Stimulated activated CD4-positive, alpha-beta T cell treated with anti-CD3 and anti-CD28 coated beads, Interleukin-4, amount 100 ng/mL, for 4 hours (primary cell): ENCODE data around the gene KRTAP11-1.

Source experiments
- DNase-seq, 2 experiments: peaks; one replicate each; pipeline ENCODE4 v3.0.0-alpha.2; 2020

KRTAP11-1 gene, protein sequence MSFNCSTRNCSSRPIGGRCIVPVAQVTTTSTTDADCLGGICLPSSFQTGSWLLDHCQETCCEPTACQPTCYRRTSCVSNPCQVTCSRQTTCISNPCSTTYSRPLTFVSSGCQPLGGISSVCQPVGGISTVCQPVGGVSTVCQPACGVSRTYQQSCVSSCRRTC

DNA sequence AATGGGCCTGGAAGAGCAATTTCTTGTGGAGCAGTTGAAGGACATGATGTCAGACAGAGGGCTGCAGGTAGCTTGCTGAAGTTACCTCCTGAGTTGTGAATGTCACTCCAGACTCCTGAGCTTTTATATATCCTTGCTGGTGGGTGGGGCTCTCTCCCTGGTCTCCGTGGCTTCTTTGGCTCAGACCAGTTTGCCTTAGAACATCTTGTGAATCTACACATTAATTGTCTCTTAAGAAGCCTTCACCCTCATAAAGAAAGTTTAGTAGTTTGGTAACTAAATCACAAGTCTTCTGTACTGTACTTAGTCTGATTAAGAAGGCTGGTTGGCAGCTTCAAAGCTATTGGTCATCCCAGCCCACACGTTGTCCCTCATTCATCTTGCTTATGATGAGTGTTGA is at the start of gene KRTAP11-1:
Gene KRTAP11-1 (minus strand): TSS at position 101 of the 400 bp plus-strand sequence. CDS start 56 bp downstream, at position 45.
- DNase-seq: no peak

GRCh38 chr21:30924146-30924700 is 42.8 kb upstream of the KRTAP11-1 start:
- no peak for DNase-seq

- no peak for DNase-seq
These were observed 39.7 kb upstream of the KRTAP11-1 start for GRCh38 chr21:30921129-30921528.

GRCh38 chr21:30917557-30917956 is 36.2 kb upstream of the KRTAP11-1 start:
- DNase-seq: no peak

GRCh38 chr21:30900881-30901280 is 19.5 kb upstream of the KRTAP11-1 start:
- DNase-seq: no peak

GRCh38 chr21:30882866-30883597 is 1.7 kb upstream of the KRTAP11-1 start:
- no peak for DNase-seq

DNA sequence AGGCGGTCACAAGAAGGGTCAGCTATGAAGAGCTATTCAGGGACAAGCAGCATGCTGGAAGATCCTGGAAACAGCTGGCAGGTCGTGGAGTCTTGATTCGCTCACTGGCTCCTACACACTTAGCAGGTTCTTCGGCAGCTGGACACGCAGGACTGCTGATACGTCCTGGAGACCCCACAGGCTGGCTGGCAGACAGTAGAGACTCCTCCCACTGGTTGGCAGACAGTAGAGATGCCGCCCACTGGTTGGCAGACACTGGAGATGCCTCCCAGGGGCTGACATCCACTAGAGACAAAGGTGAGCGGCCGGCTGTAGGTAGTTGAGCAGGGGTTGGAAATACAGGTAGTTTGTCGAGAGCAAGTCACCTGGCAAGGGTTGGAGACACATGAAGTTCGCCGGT is 466 bp downstream of the KRTAP11-1 start:
- DNase-seq: no peak

- DNase-seq: no peak
These were observed 6.9 kb downstream of the KRTAP11-1 start for GRCh38 chr21:30874526-30874925.

GRCh38 chr21:30847627-30848500 is 33.5 kb downstream of the KRTAP11-1 start:
- no peak for DNase-seq

GRCh38 chr21:30842990-30843389 is 38.4 kb downstream of the KRTAP11-1 start:
- no peak for DNase-seq

DNA sequence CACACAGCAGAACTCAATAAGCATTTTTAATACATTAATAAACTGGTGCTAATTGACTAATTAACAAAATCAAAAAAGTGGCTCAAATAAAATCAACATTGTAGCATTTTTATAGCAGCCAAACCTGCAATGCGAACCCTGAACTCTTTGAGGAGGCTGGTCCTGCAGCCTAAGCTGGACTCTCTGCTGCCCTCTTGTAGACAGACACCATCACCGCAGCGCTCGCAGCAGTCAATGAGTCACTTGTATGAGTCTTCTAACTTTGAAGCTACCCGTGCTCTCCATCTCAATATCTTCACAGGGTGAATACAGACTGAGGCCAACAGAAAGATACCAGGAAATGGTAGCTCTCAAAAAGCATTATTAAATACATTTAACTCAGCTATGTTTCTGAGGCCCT is 42.1 kb downstream of the KRTAP11-1 start:
- peak; percentile 21 to 25 for DNase-seq

DNA sequence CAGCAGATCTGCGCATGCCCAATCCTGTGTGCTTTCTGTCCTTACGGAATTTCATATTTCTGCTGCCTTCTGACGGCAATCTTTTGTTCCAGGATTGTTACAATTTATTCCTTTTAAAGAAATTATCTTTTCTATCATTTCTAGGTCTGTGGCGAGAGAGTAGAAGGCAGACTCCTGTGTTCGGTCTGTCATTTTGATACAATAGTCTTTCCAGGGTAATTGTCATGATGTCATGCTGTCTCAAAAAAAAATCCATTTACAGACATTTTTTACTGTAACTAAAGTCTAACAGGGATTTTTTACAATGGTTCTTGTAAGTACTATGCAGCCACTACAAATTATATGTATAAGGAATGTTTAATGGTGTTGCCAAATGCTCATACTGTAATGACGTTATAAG is 42.8 kb downstream of the KRTAP11-1 start:
- DNase-seq: no peak

DNA sequence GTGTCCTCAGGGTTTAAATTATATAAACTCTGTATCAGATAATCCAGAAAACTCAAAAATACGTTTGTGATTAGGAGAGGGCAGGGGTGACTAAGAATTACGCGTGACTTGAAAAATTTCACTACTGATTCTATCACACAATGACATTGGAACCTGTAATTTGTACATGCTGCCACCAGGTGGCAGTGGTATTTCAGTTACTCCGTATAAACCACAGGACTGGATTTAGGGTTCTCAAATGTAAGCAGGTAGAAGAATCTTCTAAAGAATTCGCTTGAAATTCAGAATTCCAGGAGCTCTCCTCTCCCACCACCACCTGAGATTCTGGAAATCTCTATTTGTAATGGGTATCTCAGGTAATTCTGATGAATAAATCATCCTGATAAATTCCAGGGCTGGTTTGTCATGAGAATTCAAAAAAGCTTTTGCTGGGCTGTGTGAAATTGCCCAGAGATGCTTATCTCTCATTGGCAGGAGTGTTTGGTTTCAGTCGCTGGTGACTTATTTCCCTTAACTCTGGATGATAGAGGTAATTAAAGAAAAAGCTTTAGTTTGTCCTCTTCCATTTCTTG is 50.1 kb downstream of the KRTAP11-1 start:
- peak; percentile 20 to 33 for DNase-seq
